ENCODE measurements around the gene PEX26.
"Not testable (repeated sequence)": the region's sequence is repeated elsewhere in the genome, so short reads cannot be mapped to it uniquely, and the experiment has no call there.

The PEX26 gene

GRCh38 chr22:18114976-18115652 lies 37.3 kb downstream of the PEX26 start:
- no peak overlapping the region for H3K4me3 ChIP-seq
- H3K9ac ChIP-seq (ENCODE audit: insufficient read length) = no peak overlapping the region
- H3K9me3 ChIP-seq (ENCODE audit: low read depth, low read length) = no peaks in the 10 kb centered on the region
- H3K36me3 ChIP-seq (ENCODE audit: insufficient read depth, low read length) = no peaks in the 10 kb centered on the region
- TF ChIP-seq POLR2AphosphoS5 (IDR thresholded peaks at IDR 0.05; ENCODE audit: borderline replicate concordance, low read depth, low read length) = no peak
- TF ChIP-seq EZH2 (IDR thresholded peaks at IDR 0.05) = no peak
- no peak for TF ChIP-seq FOXP2 (optimal IDR thresholded peaks at IDR 0.05; ENCODE audit: control extremely low read depth, extremely low read length, insufficient read depth)
- no peak overlapping the region for H3K27ac ChIP-seq
- no peak for DNase-seq (ENCODE audit: low read depth, low spot score)

- Histone ChIP-seq H3K36me3 (ENCODE audit: insufficient read depth, low read length) (no peaks in the 10 kb centered on the region), H3K27ac (no peak overlapping the region), H3K9ac (ENCODE audit: insufficient read length) (no peak overlapping the region), H3K9me3 (ENCODE audit: low read depth, low read length) (no peaks in the 10 kb centered on the region), H3K4me3 (no peak overlapping the region)
- no peak for DNase-seq (ENCODE audit: low read depth, low spot score)
- TF ChIP-seq FOXP2 (optimal IDR thresholded peaks at IDR 0.05; ENCODE audit: control extremely low read depth, extremely low read length, insufficient read depth) (no peak), POLR2AphosphoS5 (IDR thresholded peaks at IDR 0.05; ENCODE audit: borderline replicate concordance, low read depth, low read length) (no peak), EZH2 (IDR thresholded peaks at IDR 0.05) (no peak)
Measured at GRCh38 chr22:18115906-18116371, 38.1 kb downstream of the PEX26 start.

- Histone ChIP-seq H3K27ac (no peak overlapping the region), H3K9ac (ENCODE audit: insufficient read length) (no peak overlapping the region), H3K9me3 (ENCODE audit: low read depth, low read length) (no peaks in the 10 kb centered on the region), H3K36me3 (ENCODE audit: insufficient read depth, low read length) (no peaks in the 10 kb centered on the region), H3K4me3 (no peak overlapping the region)
- TF ChIP-seq EZH2 (IDR thresholded peaks at IDR 0.05) (no peak), POLR2AphosphoS5 (IDR thresholded peaks at IDR 0.05; ENCODE audit: borderline replicate concordance, low read depth, low read length) (no peak)
- DNase-seq (ENCODE audit: low read depth, low spot score) = no peak
Measured at GRCh38 chr22:18116634-18117033, 38.8 kb downstream of the PEX26 start.

GRCh38 chr22:18118345-18118915 lies 40.6 kb downstream of the PEX26 start:
- Histone ChIP-seq H3K27ac (no peak overlapping the region), H3K4me3 (no peak overlapping the region), H3K36me3 (ENCODE audit: insufficient read depth, low read length) (no peaks in the 10 kb centered on the region), H3K9ac (ENCODE audit: insufficient read length) (no peak overlapping the region), H3K9me3 (ENCODE audit: low read depth, low read length) (no peaks in the 10 kb centered on the region)
- no peak for DNase-seq (ENCODE audit: low read depth, low spot score)
- TF ChIP-seq POLR2AphosphoS5 (IDR thresholded peaks at IDR 0.05; ENCODE audit: borderline replicate concordance, low read depth, low read length) = no peak
- no peak for TF ChIP-seq EZH2 (IDR thresholded peaks at IDR 0.05)
- TF ChIP-seq FOXP2 (optimal IDR thresholded peaks at IDR 0.05; ENCODE audit: control extremely low read depth, extremely low read length, insufficient read depth) = no peak

- Histone ChIP-seq H3K27ac (no peak overlapping the region), H3K9ac (ENCODE audit: insufficient read length) (no peak overlapping the region), H3K4me3 (no peak overlapping the region), H3K9me3 (ENCODE audit: low read depth, low read length) (no peaks in the 10 kb centered on the region), H3K36me3 (ENCODE audit: insufficient read depth, low read length) (no peaks in the 10 kb centered on the region)
- DNase-seq (ENCODE audit: low read depth, low spot score) = no peak
- no peak for TF ChIP-seq FOXP2 (optimal IDR thresholded peaks at IDR 0.05; ENCODE audit: control extremely low read depth, extremely low read length, insufficient read depth)
- TF ChIP-seq EZH2 (IDR thresholded peaks at IDR 0.05) = no peak
- no peak for TF ChIP-seq POLR2AphosphoS5 (IDR thresholded peaks at IDR 0.05; ENCODE audit: borderline replicate concordance, low read depth, low read length)
Measured at GRCh38 chr22:18119409-18120110, 41.8 kb downstream of the PEX26 start.

GRCh38 chr22:18120857-18121256 lies 43.1 kb downstream of the PEX26 start:
- TF ChIP-seq POLR2AphosphoS5 (IDR thresholded peaks at IDR 0.05; ENCODE audit: borderline replicate concordance, low read depth, low read length) (no peak), EZH2 (IDR thresholded peaks at IDR 0.05) (no peak), FOXP2 (optimal IDR thresholded peaks at IDR 0.05; ENCODE audit: control extremely low read depth, extremely low read length, insufficient read depth) (no peak)
- H3K27ac ChIP-seq = no peak overlapping the region
- no peaks in the 10 kb centered on the region for H3K9me3 ChIP-seq (ENCODE audit: low read depth, low read length)
- H3K36me3 ChIP-seq (ENCODE audit: insufficient read depth, low read length) = no peaks in the 10 kb centered on the region
- H3K9ac ChIP-seq (ENCODE audit: insufficient read length) = no peak overlapping the region
- no peak overlapping the region for H3K4me3 ChIP-seq
- no peak for DNase-seq (ENCODE audit: low read depth, low spot score)

- Histone ChIP-seq H3K9me3 (ENCODE audit: low read depth, low read length) (no peaks in the 10 kb centered on the region), H3K27ac (no peak overlapping the region), H3K9ac (ENCODE audit: insufficient read length) (no peak overlapping the region), H3K36me3 (ENCODE audit: insufficient read depth, low read length) (no peaks in the 10 kb centered on the region), H3K4me3 (no peak overlapping the region)
- DNase-seq (ENCODE audit: low read depth, low spot score) = no peak
- TF ChIP-seq POLR2AphosphoS5 (IDR thresholded peaks at IDR 0.05; ENCODE audit: borderline replicate concordance, low read depth, low read length) (no peak), EZH2 (IDR thresholded peaks at IDR 0.05) (no peak), FOXP2 (optimal IDR thresholded peaks at IDR 0.05; ENCODE audit: control extremely low read depth, extremely low read length, insufficient read depth) (no peak)
Measured at GRCh38 chr22:18121506-18121905, 43.7 kb downstream of the PEX26 start.

- TF ChIP-seq EZH2 (IDR thresholded peaks at IDR 0.05) = no peak
- no peak for TF ChIP-seq FOXP2 (optimal IDR thresholded peaks at IDR 0.05; ENCODE audit: control extremely low read depth, extremely low read length, insufficient read depth)
- no peak for TF ChIP-seq POLR2AphosphoS5 (IDR thresholded peaks at IDR 0.05; ENCODE audit: borderline replicate concordance, low read depth, low read length)
- H3K27ac ChIP-seq = no peak overlapping the region
- H3K9ac ChIP-seq (ENCODE audit: insufficient read length) = no peak overlapping the region
- H3K36me3 ChIP-seq (ENCODE audit: insufficient read depth, low read length) = no peaks in the 10 kb centered on the region
- H3K9me3 ChIP-seq (ENCODE audit: low read depth, low read length) = no peaks in the 10 kb centered on the region
- no peak overlapping the region for H3K4me3 ChIP-seq
- no peak for DNase-seq (ENCODE audit: low read depth, low spot score)
Measured at GRCh38 chr22:18121954-18122554, 44.3 kb downstream of the PEX26 start.

- not testable (repeated sequence) for DNase-seq (ENCODE audit: low read depth, low spot score); H3K4me3 ChIP-seq; H3K36me3 ChIP-seq (ENCODE audit: insufficient read depth, low read length); H3K9me3 ChIP-seq (ENCODE audit: low read depth, low read length); H3K9ac ChIP-seq (ENCODE audit: insufficient read length); H3K27ac ChIP-seq
Measured at GRCh38 chr22:18123476-18124025, 45.8 kb downstream of the PEX26 start.
